Stimulated activated naive CD8-positive, alpha-beta T cell treated with anti-CD3 and anti-CD28 coated beads, Interleukin-15, amount 100 ng/mL, for 72 hours (primary cell): Measurements from ENCODE around the gene SEC61B.

ENCODE experiments used
- ATAC-seq: fragments of 150-1000 bp; cut with Tn5 transposase; 2 replicates; pipeline ENCODE4 v1.10.0; 2021; ENCODE audit warnings: mild to moderate bottlenecking, moderate library complexity
- DNase-seq, 2 donors: peaks; one replicate each; pipeline ENCODE4 v3.0.0; 2021 to 2022
- H3K27ac Mint-ChIP-seq, 2 donors: one replicate each; pipeline ENCODE4 v1.8.0; 2022; ENCODE audit warnings: mild to moderate bottlenecking in 2 of 2, mixed read lengths in 2 of 2, moderate library complexity in 2 of 2
- H3K27me3 Mint-ChIP-seq: one replicate; pipeline ENCODE4 v1.8.0; 2022; ENCODE audit warnings: mixed read lengths
- H3K4me1 Mint-ChIP-seq: one replicate; pipeline ENCODE4 v1.8.0; 2022; ENCODE audit warnings: mild to moderate bottlenecking, mixed read lengths
- H3K4me3 Mint-ChIP-seq, 2 donors: one replicate each; pipeline ENCODE4 v1.8.0; 2022; ENCODE audit warnings: mild to moderate bottlenecking in 2 of 2, mixed read lengths in 2 of 2, moderate library complexity in 1 of 2
- H3K9me3 Mint-ChIP-seq, 2 donors: one replicate each; pipeline ENCODE4 v1.8.0; 2022; ENCODE audit warnings: mixed read lengths in 2 of 2

Gene SEC61B

GRCh38 chr9:99270491-99270890 is 48.4 kb downstream of the SEC61B start:
- Mint-ChIP-seq H3K4me1 (peaks cover 17% of the 10 kb centered on the region), H3K27me3 (no peaks in the 10 kb centered on the region), H3K4me3 (no peak overlapping the region), H3K9me3 (no peaks in the 10 kb centered on the region), H3K27ac (no peak overlapping the region)
- DNase-seq, result no peak
- ATAC-seq, result no peak

- no peak overlapping the region for H3K27ac Mint-ChIP-seq
- DNase-seq, result no peak
- no peaks in the 10 kb centered on the region for H3K9me3 Mint-ChIP-seq
- no peak overlapping the region for H3K4me3 Mint-ChIP-seq
- no peak for ATAC-seq
- peaks cover 13% of the 10 kb centered on the region for H3K27me3 Mint-ChIP-seq
- H3K4me1 Mint-ChIP-seq, result no peaks in the 10 kb centered on the region
Observed at GRCh38 chr9:99272836-99273235, 50.8 kb downstream of the SEC61B start.

GRCh38 chr9:99274016-99274415 is 51.9 kb downstream of the SEC61B start:
- ATAC-seq, result no peak
- no peak for DNase-seq
- Mint-ChIP-seq H3K4me1 (no peaks in the 10 kb centered on the region), H3K27me3 (peaks cover 13% of the 10 kb centered on the region), H3K27ac (no peak overlapping the region), H3K4me3 (no peak overlapping the region), H3K9me3 (no peaks in the 10 kb centered on the region)

GRCh38 chr9:99274495-99274894 is 52.4 kb downstream of the SEC61B start:
- Mint-ChIP-seq H3K4me1 (no peaks in the 10 kb centered on the region), H3K9me3 (no peaks in the 10 kb centered on the region), H3K4me3 (no peak overlapping the region), H3K27ac (no peak overlapping the region), H3K27me3 (peaks cover 13% of the 10 kb centered on the region)
- no peak for ATAC-seq
- DNase-seq, result no peak
